HepG2 (cell line): Measurements from ENCODE around the gene PPP1R1B. TPM values are rescaled to one million over a fixed set of nuclear protein-coding genes. Genes with fewer than 3 reads are reported as not detected.
A peak's percentile ranks its signal among the peaks of the same experiment; 100 is the strongest.

Experiments
- SIX1 ChIP-seq: sonication (generic); formaldehyde crosslinking; IDR thresholded peaks from 2 replicates; pipeline ENCODE4 v1.4.0; 2020; ENCODE audit warnings: missing genetic modification reagents, borderline replicate concordance
- polyA plus RNA-seq, 8 experiments: library from polyadenylated mRNA; depleted of rRNA in 3 of 8; stranded (reverse) in 7 of 8; unstranded in 1 of 8; fragments of >200 nt; fragmentation: Illumina TruSeq in 4 of 8; extraction: Trizol in 4 of 8; gene quantifications; 2 replicates each; pipeline versions ENCODE4 v1.2.1 to v1.2.3, GENCODE V29; 2011 to 2016; ENCODE audit warnings: low read depth in 4 of 8, missing spikeins in 1 of 8, mixed read lengths in 1 of 8; ENCODE audit not compliant: insufficient read depth in 1 of 8
- total RNA-seq, 5 experiments: library from RNA; depleted of rRNA; stranded (reverse); fragments of >200 nt; fragmentation: Illumina TruSeq; extraction: Trizol; gene quantifications; 2 replicates each; pipeline ENCODE4 v1.2.3, GENCODE V29; 2016; ENCODE audit warnings: low read depth in 1 of 5
- TF ChIP-seq, protein P1 (sequence below): IDR thresholded peaks from 2 replicates; pipeline ENCODE4 v1.6.1; 2016; ENCODE audit warnings: missing compliant biosample characterization, missing genetic modification reagents, borderline replicate concordance
- TF ChIP-seq, protein P2 (sequence below): sonication (generic); formaldehyde crosslinking; IDR thresholded peaks from 2 replicates; pipeline ENCODE4 v1.4.0; 2020; ENCODE audit warnings: missing genetic modification reagents, borderline replicate concordance
- TF ChIP-seq, protein P3 (sequence below): sonication (generic); formaldehyde crosslinking; IDR thresholded peaks from 2 replicates; pipeline ENCODE4 v1.8.1; 2022; ENCODE audit warnings: low read depth, mild to moderate bottlenecking, missing genetic modification reagents
- TF ChIP-seq, protein P4 (sequence below): sonication (generic); formaldehyde crosslinking; IDR thresholded peaks from 2 replicates; pipeline ENCODE4 v1.4.0; 2020; ENCODE audit warnings: missing genetic modification reagents, borderline replicate concordance
- TF ChIP-seq, protein P5 (sequence below): sonication (generic); formaldehyde crosslinking; conservative IDR thresholded peaks from 2 replicates; pipeline ENCODE4 v1.4.0; 2020; ENCODE audit warnings: missing genetic modification reagents
- TF ChIP-seq, protein P6 (sequence below): IDR thresholded peaks from 2 replicates; pipeline ENCODE4 v1.6.1; 2016; ENCODE audit warnings: low read depth, borderline replicate concordance
- TF ChIP-seq, protein P7 (sequence below): sonication (generic); formaldehyde crosslinking; IDR thresholded peaks from 2 replicates; pipeline ENCODE4 v1.4.0; 2020; ENCODE audit warnings: missing genetic modification reagents

The PPP1R1B gene
- total and polyA plus RNA-seq, 2 of the 13 experiments (the other 11 are each of a cell fraction or from before 2014, with no cell fraction given): 0.08 TPM; not detected in 1

DNA sequence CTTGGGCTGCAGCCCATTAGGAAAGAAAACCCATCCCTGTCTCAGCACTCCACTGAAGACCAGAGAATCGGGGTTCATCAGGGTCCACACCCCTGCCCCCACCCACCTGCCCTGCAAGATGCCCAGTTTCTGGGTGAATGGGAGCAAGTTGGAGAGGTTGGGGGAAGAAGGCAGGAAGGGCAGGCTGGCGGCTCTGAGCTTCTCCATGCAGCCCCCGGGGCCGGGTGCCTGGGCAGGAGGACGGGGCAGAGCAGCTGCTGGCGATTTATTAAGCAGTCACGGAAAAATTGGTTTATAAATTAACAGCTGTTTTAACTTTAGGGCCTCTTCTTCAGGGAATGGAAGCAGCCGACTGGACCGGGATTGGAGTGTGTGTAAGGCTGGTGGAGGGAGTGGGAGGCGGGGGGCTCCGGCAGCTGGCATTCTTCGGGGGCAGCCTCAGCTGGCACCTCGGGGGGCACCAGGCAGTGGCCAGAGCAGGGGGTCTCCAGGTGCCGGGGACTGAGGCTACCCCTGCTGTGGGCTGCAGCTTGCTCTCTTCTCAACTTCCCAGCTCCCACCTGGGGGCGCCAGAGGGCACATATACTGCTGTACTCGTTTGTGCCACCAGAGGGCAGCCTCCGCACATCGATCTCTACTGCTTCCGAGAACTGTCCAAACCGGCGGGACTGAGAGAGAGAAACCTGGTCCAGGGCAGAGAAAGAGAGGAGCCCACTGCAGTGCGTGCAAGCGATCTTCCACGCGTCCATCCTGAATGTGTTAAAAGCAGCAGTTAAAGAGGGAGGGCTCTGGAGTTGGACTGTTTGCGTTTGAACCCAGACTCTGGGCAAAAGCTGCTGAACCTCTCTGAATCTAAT is 5.0 kb upstream of the PPP1R1B start (continued):
- TF ChIP-seq, protein P1, sequence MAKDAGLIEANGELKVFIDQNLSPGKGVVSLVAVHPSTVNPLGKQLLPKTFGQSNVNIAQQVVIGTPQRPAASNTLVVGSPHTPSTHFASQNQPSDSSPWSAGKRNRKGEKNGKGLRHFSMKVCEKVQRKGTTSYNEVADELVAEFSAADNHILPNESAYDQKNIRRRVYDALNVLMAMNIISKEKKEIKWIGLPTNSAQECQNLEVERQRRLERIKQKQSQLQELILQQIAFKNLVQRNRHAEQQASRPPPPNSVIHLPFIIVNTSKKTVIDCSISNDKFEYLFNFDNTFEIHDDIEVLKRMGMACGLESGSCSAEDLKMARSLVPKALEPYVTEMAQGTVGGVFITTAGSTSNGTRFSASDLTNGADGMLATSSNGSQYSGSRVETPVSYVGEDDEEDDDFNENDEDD (CRISPR knock-in tag): 0 out of 2 replicates have a peak, but pooled peaks have one; percentile 49
- TF ChIP-seq, protein P2, sequence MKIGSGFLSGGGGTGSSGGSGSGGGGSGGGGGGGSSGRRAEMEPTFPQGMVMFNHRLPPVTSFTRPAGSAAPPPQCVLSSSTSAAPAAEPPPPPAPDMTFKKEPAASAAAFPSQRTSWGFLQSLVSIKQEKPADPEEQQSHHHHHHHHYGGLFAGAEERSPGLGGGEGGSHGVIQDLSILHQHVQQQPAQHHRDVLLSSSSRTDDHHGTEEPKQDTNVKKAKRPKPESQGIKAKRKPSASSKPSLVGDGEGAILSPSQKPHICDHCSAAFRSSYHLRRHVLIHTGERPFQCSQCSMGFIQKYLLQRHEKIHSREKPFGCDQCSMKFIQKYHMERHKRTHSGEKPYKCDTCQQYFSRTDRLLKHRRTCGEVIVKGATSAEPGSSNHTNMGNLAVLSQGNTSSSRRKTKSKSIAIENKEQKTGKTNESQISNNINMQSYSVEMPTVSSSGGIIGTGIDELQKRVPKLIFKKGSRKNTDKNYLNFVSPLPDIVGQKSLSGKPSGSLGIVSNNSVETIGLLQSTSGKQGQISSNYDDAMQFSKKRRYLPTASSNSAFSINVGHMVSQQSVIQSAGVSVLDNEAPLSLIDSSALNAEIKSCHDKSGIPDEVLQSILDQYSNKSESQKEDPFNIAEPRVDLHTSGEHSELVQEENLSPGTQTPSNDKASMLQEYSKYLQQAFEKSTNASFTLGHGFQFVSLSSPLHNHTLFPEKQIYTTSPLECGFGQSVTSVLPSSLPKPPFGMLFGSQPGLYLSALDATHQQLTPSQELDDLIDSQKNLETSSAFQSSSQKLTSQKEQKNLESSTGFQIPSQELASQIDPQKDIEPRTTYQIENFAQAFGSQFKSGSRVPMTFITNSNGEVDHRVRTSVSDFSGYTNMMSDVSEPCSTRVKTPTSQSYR (CRISPR knock-in tag): peak; percentile 54; the same call in 1 of the 2 replicates
- TF ChIP-seq, protein P3, sequence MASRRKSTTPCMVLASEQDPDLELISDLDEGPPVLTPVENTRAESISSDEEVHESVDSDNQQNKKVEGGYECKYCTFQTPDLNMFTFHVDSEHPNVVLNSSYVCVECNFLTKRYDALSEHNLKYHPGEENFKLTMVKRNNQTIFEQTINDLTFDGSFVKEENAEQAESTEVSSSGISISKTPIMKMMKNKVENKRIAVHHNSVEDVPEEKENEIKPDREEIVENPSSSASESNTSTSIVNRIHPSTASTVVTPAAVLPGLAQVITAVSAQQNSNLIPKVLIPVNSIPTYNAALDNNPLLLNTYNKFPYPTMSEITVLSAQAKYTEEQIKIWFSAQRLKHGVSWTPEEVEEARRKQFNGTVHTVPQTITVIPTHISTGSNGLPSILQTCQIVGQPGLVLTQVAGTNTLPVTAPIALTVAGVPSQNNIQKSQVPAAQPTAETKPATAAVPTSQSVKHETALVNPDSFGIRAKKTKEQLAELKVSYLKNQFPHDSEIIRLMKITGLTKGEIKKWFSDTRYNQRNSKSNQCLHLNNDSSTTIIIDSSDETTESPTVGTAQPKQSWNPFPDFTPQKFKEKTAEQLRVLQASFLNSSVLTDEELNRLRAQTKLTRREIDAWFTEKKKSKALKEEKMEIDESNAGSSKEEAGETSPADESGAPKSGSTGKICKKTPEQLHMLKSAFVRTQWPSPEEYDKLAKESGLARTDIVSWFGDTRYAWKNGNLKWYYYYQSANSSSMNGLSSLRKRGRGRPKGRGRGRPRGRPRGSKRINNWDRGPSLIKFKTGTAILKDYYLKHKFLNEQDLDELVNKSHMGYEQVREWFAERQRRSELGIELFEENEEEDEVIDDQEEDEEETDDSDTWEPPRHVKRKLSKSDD (CRISPR knock-in tag): 0 out of 2 replicates have a peak, but pooled peaks have one; percentile 38
- TF ChIP-seq, protein P4, sequence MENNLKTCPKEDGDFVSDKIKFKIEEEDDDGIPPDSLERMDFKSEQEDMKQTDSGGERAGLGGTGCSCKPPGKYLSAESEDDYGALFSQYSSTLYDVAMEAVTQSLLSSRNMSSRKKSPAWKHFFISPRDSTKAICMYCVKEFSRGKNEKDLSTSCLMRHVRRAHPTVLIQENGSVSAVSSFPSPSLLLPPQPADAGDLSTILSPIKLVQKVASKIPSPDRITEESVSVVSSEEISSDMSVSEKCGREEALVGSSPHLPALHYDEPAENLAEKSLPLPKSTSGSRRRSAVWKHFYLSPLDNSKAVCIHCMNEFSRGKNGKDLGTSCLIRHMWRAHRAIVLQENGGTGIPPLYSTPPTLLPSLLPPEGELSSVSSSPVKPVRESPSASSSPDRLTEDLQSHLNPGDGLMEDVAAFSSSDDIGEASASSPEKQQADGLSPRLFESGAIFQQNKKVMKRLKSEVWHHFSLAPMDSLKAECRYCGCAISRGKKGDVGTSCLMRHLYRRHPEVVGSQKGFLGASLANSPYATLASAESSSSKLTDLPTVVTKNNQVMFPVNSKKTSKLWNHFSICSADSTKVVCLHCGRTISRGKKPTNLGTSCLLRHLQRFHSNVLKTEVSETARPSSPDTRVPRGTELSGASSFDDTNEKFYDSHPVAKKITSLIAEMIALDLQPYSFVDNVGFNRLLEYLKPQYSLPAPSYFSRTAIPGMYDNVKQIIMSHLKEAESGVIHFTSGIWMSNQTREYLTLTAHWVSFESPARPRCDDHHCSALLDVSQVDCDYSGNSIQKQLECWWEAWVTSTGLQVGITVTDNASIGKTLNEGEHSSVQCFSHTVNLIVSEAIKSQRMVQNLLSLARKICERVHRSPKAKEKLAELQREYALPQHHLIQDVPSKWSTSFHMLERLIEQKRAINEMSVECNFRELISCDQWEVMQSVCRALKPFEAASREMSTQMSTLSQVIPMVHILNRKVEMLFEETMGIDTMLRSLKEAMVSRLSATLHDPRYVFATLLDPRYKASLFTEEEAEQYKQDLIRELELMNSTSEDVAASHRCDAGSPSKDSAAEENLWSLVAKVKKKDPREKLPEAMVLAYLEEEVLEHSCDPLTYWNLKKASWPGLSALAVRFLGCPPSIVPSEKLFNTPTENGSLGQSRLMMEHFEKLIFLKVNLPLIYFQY (CRISPR knock-in tag): peak; percentile 80; the same call in 1 of the 2 replicates
- TF ChIP-seq, protein P5, sequence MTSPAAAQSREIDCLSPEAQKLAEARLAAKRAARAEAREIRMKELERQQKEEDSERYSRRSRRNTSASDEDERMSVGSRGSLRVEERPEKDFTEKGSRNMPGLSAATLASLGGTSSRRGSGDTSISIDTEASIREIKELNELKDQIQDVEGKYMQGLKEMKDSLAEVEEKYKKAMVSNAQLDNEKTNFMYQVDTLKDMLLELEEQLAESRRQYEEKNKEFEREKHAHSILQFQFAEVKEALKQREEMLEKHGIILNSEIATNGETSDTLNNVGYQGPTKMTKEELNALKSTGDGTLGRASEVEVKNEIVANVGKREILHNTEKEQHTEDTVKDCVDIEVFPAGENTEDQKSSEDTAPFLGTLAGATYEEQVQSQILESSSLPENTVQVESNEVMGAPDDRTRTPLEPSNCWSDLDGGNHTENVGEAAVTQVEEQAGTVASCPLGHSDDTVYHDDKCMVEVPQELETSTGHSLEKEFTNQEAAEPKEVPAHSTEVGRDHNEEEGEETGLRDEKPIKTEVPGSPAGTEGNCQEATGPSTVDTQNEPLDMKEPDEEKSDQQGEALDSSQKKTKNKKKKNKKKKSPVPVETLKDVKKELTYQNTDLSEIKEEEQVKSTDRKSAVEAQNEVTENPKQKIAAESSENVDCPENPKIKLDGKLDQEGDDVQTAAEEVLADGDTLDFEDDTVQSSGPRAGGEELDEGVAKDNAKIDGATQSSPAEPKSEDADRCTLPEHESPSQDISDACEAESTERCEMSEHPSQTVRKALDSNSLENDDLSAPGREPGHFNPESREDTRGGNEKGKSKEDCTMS (CRISPR knock-in tag): peak; percentile 72; the same call in 1 of the 2 replicates
- TF ChIP-seq, protein P6, sequence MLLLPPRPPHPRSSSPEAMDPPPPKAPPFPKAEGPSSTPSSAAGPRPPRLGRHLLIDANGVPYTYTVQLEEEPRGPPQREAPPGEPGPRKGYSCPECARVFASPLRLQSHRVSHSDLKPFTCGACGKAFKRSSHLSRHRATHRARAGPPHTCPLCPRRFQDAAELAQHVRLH (CRISPR knock-in tag): peak; percentile 96
- TF ChIP-seq SIX1: peak; percentile 39; the same call in 1 of the 2 replicates
- TF ChIP-seq, protein P7, sequence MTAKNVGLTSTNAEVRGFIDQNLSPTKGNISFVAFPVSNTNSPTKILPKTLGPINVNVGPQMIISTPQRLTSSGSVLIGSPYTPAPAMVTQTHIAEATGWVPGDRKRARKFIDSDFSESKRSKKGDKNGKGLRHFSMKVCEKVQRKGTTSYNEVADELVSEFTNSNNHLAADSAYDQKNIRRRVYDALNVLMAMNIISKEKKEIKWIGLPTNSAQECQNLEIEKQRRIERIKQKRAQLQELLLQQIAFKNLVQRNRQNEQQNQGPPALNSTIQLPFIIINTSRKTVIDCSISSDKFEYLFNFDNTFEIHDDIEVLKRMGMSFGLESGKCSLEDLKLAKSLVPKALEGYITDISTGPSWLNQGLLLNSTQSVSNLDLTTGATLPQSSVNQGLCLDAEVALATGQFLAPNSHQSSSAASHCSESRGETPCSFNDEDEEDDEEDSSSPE (CRISPR knock-in tag): peak; percentile 59; the same call in 1 of the 2 replicates
